Body of pancreas (tissue), 4 donors: ENCODE data around the gene SLC4A7. TPM values are rescaled to one million over a fixed set of nuclear protein-coding genes. Genes with fewer than 3 reads are reported as not detected.

Source experiments
- ATAC-seq: fragments of 150-250 bp; one replicate; pipeline ENCODE4 v1.9.1; 2016
- DNase-seq, 4 donors: peaks; one replicate each; pipeline ENCODE4 v3.0.0-alpha.2; 2019
- H3K27ac ChIP-seq, 4 donors: fragments of 200-600 bp; sonication (generic); 1 replicate in 3 of 4; 2 replicates in 1 of 4; pipeline versions ENCODE4 v1.5.1 to v1.6.1; 2016 to 2019; ENCODE audit warnings: mild to moderate bottlenecking in 1 of 4, mixed read lengths in 1 of 4, moderate library complexity in 1 of 4
- H3K27me3 ChIP-seq, 2 donors: fragments of 200-600 bp; sonication (generic); one replicate each; pipeline ENCODE4 v1.6.0; 2016; ENCODE audit warnings: mild to moderate bottlenecking in 1 of 2
- H3K36me3 ChIP-seq, 2 donors: fragments of 200-600 bp; sonication (generic); replicated peaks in 1 of 2; 2 replicates each; pipeline ENCODE4 v1.5.1; 2016; ENCODE audit warnings: low read depth in 2 of 2; ENCODE audit not compliant: insufficient read depth in 1 of 2
- H3K4me1 ChIP-seq: fragments of 200-600 bp; sonication (generic); one replicate; pipeline ENCODE4 v1.6.0; 2016
- H3K4me3 ChIP-seq, 2 donors: fragments of 200-600 bp; sonication (generic); 1 replicate in 1 of 2; 2 replicates in 1 of 2; pipeline ENCODE4 v1.5.1; 2016 to 2019
- H3K9me3 ChIP-seq, 3 donors: fragments of 200-600 bp; sonication (generic); 1 replicate in 2 of 3; 2 replicates in 1 of 3; pipeline ENCODE4 v1.5.1; 2016
- CTCF ChIP-seq, 7 experiments: fragments of 450-650 bp in 4 of 7; fragments of 200-600 bp in 3 of 7; sonication (generic) in 3 of 7; IDR thresholded peaks; one replicate each; pipeline ENCODE4 v1.5.1; 2016 to 2019; ENCODE audit warnings: antibody characterized with exemption in 7 of 7
- POLR2A ChIP-seq, 3 donors: fragments of 450-650 bp; IDR thresholded peaks; one replicate each; pipeline ENCODE4 v1.6.1; 2016; ENCODE audit warnings: antibody characterized with exemption in 3 of 3, mild to moderate bottlenecking in 2 of 3
- WGBS, 2 donors: methylation state at CpG; one replicate each; pipeline ENCODE4 v1.1.5; 2017; 5-methylcytosine and 5-hydroxymethylcytosine counted together
- intact Hi-C: fragments of 100-400 bp; cut with DNase I; formaldehyde crosslinking; loops from one replicate; pipeline ENCODE4 v1.15.1; 2023
- total RNA-seq, 2 donors: library from RNA; depleted of rRNA; stranded (reverse); fragments of >200 nt; gene quantifications; one replicate each; pipeline ENCODE4 v1.1.0, GENCODE V29; 2016

Gene SLC4A7
- total RNA-seq, 2 donors from 2014 or later = 10.1 to 12.9 TPM

- intact Hi-C loops = no loop called here
- Histone ChIP-seq H3K27me3 (no peaks in the 10 kb centered on the region), H3K9me3 (no peaks in the 10 kb centered on the region), H3K4me1 (no peaks in the 10 kb centered on the region), H3K36me3 (no peaks in the 10 kb centered on the region), H3K4me3 (no peak overlapping the region), H3K27ac (no peak overlapping the region)
- no peak for TF ChIP-seq CTCF (IDR thresholded peaks at IDR 0.05)
- no peak for TF ChIP-seq POLR2A (IDR thresholded peaks at IDR 0.05)
- DNase-seq (no peak), ATAC-seq (no peak)
- WGBS, 2 donors = 91% methylated on average over 2 of the region's 2 CpGs
Measured at GRCh38 chr3:27488821-27489220, 4.6 kb upstream of the SLC4A7 start.

- H3K27me3 ChIP-seq = no peaks in the 10 kb centered on the region
- no peaks in the 10 kb centered on the region for H3K9me3 ChIP-seq
- no peak overlapping the region for H3K27ac ChIP-seq
- ATAC-seq (no peak), DNase-seq (no peak)
- H3K36me3 ChIP-seq = no peaks in the 10 kb centered on the region
- peaks cover 4% of the 10 kb centered on the region for H3K4me1 ChIP-seq
- WGBS, 2 donors = 37 to 38% methylated on average over 1 of the region's 1 CpG
- TF ChIP-seq CTCF (IDR thresholded peaks at IDR 0.05) = no peak
- TF ChIP-seq POLR2A (IDR thresholded peaks at IDR 0.05) = no peak
- intact Hi-C loops = no loop called here
- H3K4me3 ChIP-seq = no peak overlapping the region
Measured at GRCh38 chr3:27487383-27487782, 3.2 kb upstream of the SLC4A7 start.

GRCh38 chr3:27486336-27486735 is 2.2 kb upstream of the SLC4A7 start:
- no peak for ATAC-seq
- peak in 1 of 4 donors; percentile 13 for DNase-seq
- Histone ChIP-seq H3K9me3 (no peaks in the 10 kb centered on the region), H3K27ac (no peak overlapping the region), H3K4me1 (peaks cover 4% of the 10 kb centered on the region), H3K4me3 (no peak overlapping the region), H3K36me3 (no peaks in the 10 kb centered on the region), H3K27me3 (no peaks in the 10 kb centered on the region)
- intact Hi-C loops = no loop called here
- WGBS, 2 donors = 82 to 83% methylated on average over 6 to 7 of the region's 7 CpGs
- no peak for TF ChIP-seq CTCF (IDR thresholded peaks at IDR 0.05)
- TF ChIP-seq POLR2A (IDR thresholded peaks at IDR 0.05) = no peak

GRCh38 chr3:27485866-27486265 is 1.7 kb upstream of the SLC4A7 start:
- H3K27ac ChIP-seq = no peak overlapping the region
- WGBS, 2 donors = 81 to 86% methylated on average over 5 of the region's 5 CpGs
- peaks cover 4% of the 10 kb centered on the region for H3K4me1 ChIP-seq
- intact Hi-C loops = no loop called here
- H3K27me3 ChIP-seq = no peaks in the 10 kb centered on the region
- DNase-seq (no peak), ATAC-seq (no peak)
- H3K36me3 ChIP-seq = no peaks in the 10 kb centered on the region
- H3K9me3 ChIP-seq = no peaks in the 10 kb centered on the region
- TF ChIP-seq CTCF (IDR thresholded peaks at IDR 0.05) = no peak
- no peak for TF ChIP-seq POLR2A (IDR thresholded peaks at IDR 0.05)
- H3K4me3 ChIP-seq = no peak overlapping the region
